ENCODE measurements around the gene NPIPB8.
"Not testable (repeated sequence)": the region's sequence is repeated elsewhere in the genome, so short reads cannot be mapped to it uniquely, and the experiment has no call there.

NPIPB8 gene

GRCh38 chr16:28609631-28610594 is 28.0 kb upstream of the NPIPB8 start, which contains the start of gene SULT1A1:
Gene SULT1A1 (minus strand): TSS chr16:28610044. CDS start chr16:28608855, 1,189 bp downstream.
- H3K4me3 ChIP-seq (ENCODE audit: severe bottlenecking), result no peak within 1 kb of the TSS
- DNase-seq (ENCODE audit: low spot score) (no peak), ATAC-seq (ENCODE audit: low read depth) (no peak)
- no peak within 1 kb of the TSS for H3K27ac ChIP-seq (ENCODE audit: poor library complexity, severe bottlenecking)
- no peaks in the 10 kb centered on the region for H3K4me1 ChIP-seq (ENCODE audit: insufficient read depth, poor library complexity, severe bottlenecking)
- no peaks in the 10 kb centered on the region for H3K27me3 ChIP-seq (ENCODE audit: insufficient read depth, poor library complexity, severe bottlenecking)
- H3K36me3 ChIP-seq (ENCODE audit: low read depth), result no peaks in the 10 kb centered on the region
- TF ChIP-seq CTCF (IDR thresholded peaks at IDR 0.05; ENCODE audit: poor library complexity, severe bottlenecking), result no peak
- H3K9me3 ChIP-seq (ENCODE audit: severe bottlenecking), result no peaks in the 10 kb centered on the region

DNA sequence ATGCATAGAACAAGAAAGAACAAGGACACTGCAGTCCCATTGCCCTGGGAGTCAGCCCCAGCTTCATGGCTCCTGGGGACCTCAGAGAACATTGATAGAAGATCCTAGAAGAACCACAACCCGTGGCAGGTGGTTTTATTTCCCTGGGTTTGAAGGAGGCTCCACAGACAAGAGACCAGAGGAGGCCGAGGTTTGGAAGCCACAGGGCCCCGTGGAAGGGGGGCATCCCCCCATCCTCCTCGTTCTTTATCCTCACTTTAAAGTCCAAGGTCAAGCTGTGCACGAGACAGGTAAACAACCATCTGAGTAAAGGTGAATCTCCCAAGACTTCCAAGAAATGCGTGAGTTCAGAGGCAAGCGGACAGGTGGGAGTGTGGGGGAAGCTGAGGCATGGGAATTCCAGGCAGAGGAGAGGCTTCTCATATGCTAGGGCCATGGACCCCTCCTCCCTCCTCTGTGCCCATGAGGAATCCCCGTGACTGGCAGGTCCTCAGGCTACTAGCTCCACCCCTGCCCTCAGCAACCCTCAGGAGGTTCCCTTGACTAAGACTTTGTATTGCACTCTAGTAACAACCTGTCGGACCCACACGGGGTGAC is 27.2 kb upstream of the NPIPB8 start:
- ATAC-seq (ENCODE audit: low read depth), result no peak
- 0 out of 2 replicates have a peak, but pooled peaks cover under 1% of the 10 kb centered on the region for H3K36me3 ChIP-seq (ENCODE audit: low read depth)
- no peak for TF ChIP-seq CTCF (IDR thresholded peaks at IDR 0.05; ENCODE audit: poor library complexity, severe bottlenecking)

GRCh38 chr16:28612359-28613280 is 25.2 kb upstream of the NPIPB8 start:
- not testable (repeated sequence) for DNase-seq (ENCODE audit: low spot score); H3K27ac ChIP-seq (ENCODE audit: poor library complexity, severe bottlenecking); H3K36me3 ChIP-seq (ENCODE audit: low read depth); H3K27me3 ChIP-seq (ENCODE audit: insufficient read depth, poor library complexity, severe bottlenecking); H3K9me3 ChIP-seq (ENCODE audit: severe bottlenecking); H3K4me3 ChIP-seq (ENCODE audit: severe bottlenecking); H3K4me1 ChIP-seq (ENCODE audit: insufficient read depth, poor library complexity, severe bottlenecking)
- ATAC-seq (ENCODE audit: low read depth), result peak; percentile 73

More for the DNA sequence above, 27.2 kb upstream of the NPIPB8 start:
- DNase-seq (ENCODE audit: low spot score), result no peak
- no peaks in the 10 kb centered on the region for H3K4me1 ChIP-seq (ENCODE audit: insufficient read depth, poor library complexity, severe bottlenecking)
- no peaks in the 10 kb centered on the region for H3K27me3 ChIP-seq (ENCODE audit: insufficient read depth, poor library complexity, severe bottlenecking)
- H3K4me3 ChIP-seq (ENCODE audit: severe bottlenecking), result no peak overlapping the region
- H3K9me3 ChIP-seq (ENCODE audit: severe bottlenecking), result no peaks in the 10 kb centered on the region
- no peak overlapping the region for H3K27ac ChIP-seq (ENCODE audit: poor library complexity, severe bottlenecking)

- not testable (repeated sequence) for H3K27ac ChIP-seq (ENCODE audit: poor library complexity, severe bottlenecking); H3K4me3 ChIP-seq (ENCODE audit: severe bottlenecking); DNase-seq (ENCODE audit: low spot score); H3K9me3 ChIP-seq (ENCODE audit: severe bottlenecking); ATAC-seq (ENCODE audit: low read depth); H3K4me1 ChIP-seq (ENCODE audit: insufficient read depth, poor library complexity, severe bottlenecking); H3K27me3 ChIP-seq (ENCODE audit: insufficient read depth, poor library complexity, severe bottlenecking); H3K36me3 ChIP-seq (ENCODE audit: low read depth)
These were observed 24.0 kb upstream of the NPIPB8 start for GRCh38 chr16:28613912-28614311.

GRCh38 chr16:28614561-28614960 is 23.3 kb upstream of the NPIPB8 start:
- not testable (repeated sequence) for H3K27me3 ChIP-seq (ENCODE audit: insufficient read depth, poor library complexity, severe bottlenecking); H3K4me3 ChIP-seq (ENCODE audit: severe bottlenecking); DNase-seq (ENCODE audit: low spot score); ATAC-seq (ENCODE audit: low read depth); H3K9me3 ChIP-seq (ENCODE audit: severe bottlenecking); H3K27ac ChIP-seq (ENCODE audit: poor library complexity, severe bottlenecking); H3K4me1 ChIP-seq (ENCODE audit: insufficient read depth, poor library complexity, severe bottlenecking)
- peaks cover 15% of the 10 kb centered on the region; the same call in 1 of the 2 replicates for H3K36me3 ChIP-seq (ENCODE audit: low read depth)
